KG1 (cell line): ENCODE measurements around the gene MGAT3.
"Not testable (repeated sequence)": the region's sequence is repeated elsewhere in the genome, so short reads cannot be mapped to it uniquely, and the experiment has no call there.

Experiments used
- DNase-seq: peaks from one replicate; lab custom pipeline; 2025; lab: John Stamatoyannopoulos, UW

The MGAT3 gene

DNA sequence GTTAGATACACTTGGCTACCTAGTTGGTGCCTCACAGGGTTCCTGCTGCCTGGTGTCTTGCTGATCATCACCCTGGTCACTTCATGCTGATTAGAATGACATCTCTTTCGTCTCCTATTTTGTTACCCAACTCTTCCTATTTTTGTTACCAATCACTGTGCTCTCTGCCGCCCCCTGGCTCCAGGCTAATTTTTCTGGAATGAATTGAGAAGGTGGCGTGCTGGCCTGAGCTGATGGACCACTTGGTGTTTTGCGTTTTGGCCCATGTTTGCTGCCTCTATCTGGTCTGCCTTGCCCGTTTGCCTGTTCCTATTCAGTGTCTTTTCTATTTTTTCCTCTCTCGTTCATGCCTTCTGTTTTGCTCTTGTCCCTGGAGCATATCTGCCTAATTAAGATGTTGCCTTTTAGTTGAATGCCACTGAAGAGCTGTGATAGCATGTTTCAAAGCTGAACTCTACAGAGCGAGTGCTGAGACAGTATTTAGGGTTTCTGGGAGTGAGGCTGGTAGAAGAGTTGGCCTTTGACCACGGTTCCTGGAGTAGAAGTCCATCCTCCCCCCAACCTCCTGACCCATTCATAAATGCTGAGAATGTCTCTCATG lies 57.7 kb downstream of the MGAT3 start:
- peak; percentile 59 for DNase-seq

GRCh38 chr22:39515266-39516050 lies 58.6 kb downstream of the MGAT3 start:
- no peak for DNase-seq

DNA sequence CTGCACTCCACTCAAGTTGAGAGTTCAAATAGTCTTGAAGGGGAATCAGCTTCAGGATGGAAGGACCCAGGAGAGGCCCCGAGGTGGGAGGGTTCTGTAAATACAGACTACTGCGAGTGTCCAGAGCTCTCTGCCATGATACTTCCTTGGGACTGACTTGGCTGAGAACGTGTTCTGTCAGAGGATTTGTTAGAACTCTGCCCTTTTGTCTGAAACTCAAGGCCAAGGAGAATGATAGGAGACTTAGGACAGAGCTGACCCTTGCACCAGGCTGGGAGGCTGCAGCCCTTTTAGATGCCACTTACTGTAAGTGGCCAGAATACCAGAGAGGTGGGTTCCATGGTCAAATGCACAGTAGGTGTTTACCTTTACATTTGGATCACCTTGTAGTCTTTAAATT lies 60.7 kb downstream of the MGAT3 start:
- no peak for DNase-seq

DNA sequence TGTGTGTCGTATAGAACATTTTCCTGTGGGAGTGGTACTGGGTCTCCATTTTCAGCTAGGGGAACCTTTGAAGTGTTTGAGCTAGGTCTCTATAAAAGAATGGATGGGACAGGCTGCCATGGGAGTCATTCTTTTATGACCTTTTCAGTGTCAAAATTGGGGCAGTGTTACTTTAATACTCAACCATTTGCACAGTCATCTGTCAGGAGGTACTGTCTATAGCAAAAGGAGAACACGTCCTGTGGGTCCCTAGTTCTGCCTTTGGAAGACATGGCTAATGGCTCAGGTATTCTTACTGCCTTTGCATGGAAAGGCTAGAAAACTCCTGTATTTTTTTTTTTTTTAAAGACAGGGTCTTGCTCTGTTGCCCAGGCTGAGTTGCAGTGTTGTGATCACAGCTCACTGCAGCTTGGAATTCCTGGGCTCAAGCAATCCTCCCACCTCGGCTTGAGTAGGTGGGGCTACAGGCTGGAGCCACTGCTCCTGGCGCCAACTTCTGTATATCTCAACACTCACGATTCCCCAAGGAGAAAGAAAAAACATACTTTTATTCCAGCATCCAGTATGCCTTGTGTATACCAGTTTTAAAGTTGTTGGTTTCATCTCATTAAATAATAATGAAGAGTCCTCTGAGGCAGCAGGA lies 61.5 kb downstream of the MGAT3 start:
- DNase-seq = no peak

DNA sequence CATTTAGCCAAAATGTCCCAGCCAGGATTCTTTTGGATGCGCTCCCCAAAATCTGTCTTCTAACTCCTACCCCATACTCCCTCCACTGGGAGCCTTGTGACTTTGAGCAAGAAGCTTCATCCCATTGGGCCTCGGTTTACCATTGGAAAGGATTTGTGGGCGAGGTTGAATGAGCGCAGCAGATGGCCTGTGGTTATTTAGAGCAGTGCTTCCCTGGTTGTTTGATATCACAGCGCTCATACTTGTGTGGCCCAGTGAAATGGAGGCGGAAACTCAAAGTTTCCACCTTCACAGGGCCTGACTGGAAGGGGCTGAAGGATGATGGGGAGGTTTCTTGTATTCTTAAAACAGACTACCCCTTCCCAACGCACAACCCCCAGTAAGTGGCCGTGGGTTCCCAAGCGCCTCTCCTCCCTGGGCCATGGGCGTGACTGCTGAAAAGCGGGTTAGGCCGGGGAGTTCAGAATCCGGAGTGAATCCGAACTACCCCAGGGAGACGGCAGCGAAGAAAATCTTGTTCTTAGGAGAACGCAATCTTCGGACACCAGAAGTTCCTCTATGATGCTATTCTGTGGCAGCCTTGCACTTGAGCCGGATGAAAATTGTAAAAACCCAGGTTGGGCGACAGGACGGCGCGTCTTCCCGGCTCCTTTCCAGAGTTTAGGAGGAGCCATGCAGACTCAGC lies 62.3 kb downstream of the MGAT3 start:
- no peak for DNase-seq

DNA sequence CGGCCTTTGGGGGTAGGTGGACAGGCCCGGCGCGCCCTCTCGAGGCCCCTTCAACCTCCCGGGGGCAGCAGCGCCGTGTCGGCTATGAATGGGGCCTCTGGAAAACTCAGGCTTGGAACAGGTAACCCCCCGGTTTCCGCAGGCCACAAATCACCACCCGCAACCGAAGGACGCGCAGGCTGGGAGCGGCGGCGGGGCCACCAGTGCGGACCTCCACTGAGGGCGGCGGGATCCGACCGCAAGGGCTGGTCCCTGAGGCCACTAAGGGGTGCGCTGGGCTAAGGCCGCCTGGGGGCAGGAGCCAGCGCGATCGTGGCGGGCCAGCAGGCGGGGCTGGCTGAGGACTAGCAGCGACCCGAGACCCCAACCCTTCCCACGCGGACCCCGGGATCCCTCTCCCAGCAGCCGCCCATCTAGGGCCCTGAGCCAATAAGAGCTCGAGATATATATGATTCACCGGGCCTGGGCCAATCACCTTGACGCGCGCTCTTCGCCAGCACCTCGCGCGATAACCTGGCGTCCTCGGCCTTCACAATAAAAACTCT lies 62.9 kb downstream of the MGAT3 start:
- no peak for DNase-seq

DNA sequence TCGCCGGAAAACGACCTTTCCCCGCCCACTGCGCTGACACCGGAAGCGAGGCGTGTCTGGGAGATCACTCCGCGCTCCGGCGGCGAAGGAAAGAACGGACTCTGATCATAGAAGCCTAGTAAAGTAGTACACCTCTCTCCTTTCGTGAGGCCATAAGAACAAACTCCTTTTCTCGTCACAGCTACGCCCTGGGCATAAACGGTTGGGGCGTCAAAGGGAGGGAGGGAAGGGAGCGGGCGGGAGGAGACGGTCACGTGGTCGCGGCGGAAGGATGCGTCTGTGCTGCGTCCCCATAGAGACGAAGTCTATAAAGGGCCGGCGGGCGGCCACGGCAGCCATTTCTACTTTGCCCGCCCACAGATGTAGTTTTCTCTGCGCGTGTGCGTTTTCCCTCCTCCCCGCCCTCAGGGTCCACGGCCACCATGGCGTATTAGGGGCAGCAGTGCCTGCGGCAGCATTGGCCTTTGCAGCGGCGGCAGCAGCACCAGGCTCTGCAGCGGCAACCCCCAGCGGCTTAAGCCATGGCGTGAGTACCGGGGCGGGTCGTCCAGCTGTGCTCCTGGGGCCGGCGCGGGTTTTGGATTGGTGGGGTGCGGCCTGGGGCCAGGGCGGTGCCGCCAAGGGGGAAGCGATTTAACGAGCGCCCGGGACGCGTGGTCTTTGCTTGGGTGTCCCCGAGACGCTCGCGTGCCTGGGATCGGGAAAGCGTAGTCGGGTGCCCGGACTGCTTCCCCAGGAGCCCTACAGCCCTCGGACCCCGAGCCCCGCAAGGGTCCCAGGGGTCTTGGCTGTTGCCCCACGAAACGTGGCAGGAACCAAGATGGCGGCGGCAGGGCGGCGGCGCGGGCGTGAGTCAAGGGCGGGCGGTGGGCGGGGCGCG lies 63.7 kb downstream of the MGAT3 start, which contains the start of gene ATF4:
Gene ATF4, plus strand, starts transcription at position 337 of the 880 bp plus-strand sequence. CDS start 884 bp downstream, outside the sequence.
- DNase-seq = peak; percentile 100

DNA sequence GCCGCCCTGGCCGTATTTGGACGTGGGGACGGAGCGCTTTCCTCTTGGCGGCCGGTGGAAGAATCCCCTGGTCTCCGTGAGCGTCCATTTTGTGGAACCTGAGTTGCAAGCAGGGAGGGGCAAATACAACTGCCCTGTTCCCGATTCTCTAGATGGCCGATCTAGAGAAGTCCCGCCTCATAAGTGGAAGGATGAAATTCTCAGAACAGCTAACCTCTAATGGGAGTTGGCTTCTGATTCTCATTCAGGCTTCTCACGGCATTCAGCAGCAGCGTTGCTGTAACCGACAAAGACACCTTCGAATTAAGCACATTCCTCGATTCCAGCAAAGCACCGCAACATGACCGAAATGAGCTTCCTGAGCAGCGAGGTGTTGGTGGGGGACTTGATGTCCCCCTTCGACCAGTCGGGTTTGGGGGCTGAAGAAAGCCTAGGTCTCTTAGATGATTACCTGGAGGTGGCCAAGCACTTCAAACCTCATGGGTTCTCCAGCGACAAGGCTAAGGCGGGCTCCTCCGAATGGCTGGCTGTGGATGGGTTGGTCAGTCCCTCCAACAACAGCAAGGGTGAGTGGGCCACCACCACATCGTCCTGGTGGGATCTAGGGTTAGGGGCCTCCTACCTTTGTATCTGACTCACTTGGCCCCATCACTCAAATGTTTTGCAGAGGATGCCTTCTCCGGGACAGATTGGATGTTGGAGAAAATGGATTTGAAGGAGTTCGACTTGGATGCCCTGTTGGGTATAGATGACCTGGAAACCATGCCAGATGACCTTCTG lies 64.5 kb downstream of the MGAT3 start:
- DNase-seq = not testable (repeated sequence)

DNA sequence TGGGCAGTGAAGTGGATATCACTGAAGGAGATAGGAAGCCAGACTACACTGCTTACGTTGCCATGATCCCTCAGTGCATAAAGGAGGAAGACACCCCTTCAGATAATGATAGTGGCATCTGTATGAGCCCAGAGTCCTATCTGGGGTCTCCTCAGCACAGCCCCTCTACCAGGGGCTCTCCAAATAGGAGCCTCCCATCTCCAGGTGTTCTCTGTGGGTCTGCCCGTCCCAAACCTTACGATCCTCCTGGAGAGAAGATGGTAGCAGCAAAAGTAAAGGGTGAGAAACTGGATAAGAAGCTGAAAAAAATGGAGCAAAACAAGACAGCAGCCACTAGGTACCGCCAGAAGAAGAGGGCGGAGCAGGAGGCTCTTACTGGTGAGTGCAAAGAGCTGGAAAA lies 65.3 kb downstream of the MGAT3 start:
- not testable (repeated sequence) for DNase-seq

GRCh38 chr22:39522567-39523300 lies 65.9 kb downstream of the MGAT3 start:
- DNase-seq = no peak

- no peak for DNase-seq
Measured at GRCh38 chr22:39524089-39524752, 67.4 kb downstream of the MGAT3 start.

GRCh38 chr22:39524753-39525657 lies 68.2 kb downstream of the MGAT3 start:
- DNase-seq = no peak

- no peak for DNase-seq
Measured at GRCh38 chr22:39525658-39525975, 68.8 kb downstream of the MGAT3 start.

DNA sequence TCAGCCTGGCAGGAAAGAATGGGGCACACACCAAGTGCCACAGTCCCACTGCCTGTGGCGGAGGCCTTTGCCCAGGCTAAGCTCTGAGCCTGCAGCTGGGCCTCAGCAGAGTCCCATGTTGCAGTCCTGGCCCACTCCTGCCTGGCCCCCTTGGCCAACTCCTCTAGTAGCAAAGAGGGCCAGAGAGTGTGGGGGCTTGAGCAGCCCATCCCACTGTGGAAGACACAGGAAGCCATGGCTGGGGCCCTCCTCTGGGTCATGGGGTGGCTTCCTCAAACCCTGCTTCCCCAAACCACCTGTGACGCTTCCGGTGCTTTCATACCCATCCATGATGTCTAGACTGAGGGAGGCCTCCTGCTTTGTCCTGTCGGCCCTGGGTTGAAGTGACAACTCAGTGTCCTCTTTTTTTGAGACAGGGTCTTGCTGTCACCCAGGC lies 69.9 kb downstream of the MGAT3 start:
- DNase-seq = peak; percentile 35

DNA sequence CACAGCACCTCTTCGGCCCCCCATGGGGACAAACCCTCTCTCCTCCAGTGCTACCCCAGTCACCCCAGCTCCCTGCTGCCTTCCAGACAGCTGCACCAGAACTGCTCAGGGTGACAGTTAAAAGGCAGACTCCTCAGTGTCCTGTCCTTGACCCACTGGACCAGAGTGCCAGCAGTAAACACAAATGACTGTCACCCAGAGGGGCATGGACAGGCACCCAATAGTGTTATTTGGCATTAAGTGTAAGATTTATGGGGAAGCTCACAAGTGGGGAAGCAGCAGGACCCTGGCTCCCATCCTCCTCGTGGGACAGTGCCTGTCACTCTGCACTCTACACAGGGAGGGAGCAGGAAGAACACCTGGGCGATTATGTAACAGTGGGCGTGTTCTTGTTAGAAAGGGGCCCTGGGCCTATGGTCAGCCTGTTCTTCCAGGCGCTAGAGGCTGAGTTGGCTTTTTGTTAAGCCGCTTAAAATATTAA lies 70.7 kb downstream of the MGAT3 start:
- no peak for DNase-seq

GRCh38 chr22:39528080-39528661 lies 71.4 kb downstream of the MGAT3 start:
- DNase-seq = no peak

DNA sequence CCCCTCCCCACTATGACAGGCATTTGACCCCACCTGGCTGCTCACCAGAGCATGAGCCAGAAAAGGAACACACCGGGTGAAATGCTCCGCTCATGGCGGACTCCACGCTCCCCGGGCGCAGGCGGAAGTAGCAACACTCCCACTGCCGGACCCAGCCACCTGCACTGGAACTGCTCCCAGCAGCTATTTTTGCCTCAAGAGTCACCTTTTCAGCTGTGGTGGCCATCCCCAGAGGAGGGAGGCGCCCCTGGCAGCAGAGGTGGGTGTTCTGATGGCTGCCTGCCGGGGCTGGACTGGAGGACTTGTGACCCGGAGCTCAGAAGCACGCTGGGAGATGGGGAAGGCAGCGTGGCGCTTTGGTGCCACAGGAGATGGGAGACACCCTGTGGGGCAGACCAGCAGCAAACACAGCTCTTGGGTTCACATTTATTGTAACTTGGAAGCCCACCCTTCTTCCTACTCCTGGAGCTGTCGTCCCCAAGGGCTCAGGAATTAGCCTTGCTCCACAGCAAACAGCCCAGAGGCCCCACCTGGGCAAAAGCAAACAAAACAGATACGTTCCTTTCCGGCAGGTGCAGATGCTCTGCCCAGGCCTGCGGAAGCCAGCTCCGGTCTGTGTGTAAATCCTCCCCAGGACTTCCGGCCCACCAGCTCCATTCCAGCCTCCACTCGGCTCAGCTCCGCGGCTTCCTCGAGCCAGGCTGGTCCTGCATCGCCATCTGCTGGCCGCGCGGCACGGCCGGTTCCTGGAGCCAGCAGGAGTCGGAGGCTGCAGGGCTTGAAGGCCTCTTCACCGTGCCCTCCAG lies 72.1 kb downstream of the MGAT3 start:
- DNase-seq = peak; percentile 47
